Nephron progenitor cell (in vitro differentiated cells): ENCODE results near the gene RNF130.

ENCODE experiments used
- DNase-seq: peaks from one replicate; pipeline ENCODE4 v3.0.0; 2021
- H3K27ac Mint-ChIP-seq: 2 replicates; pipeline ENCODE4 v1.8.0; 2021; ENCODE audit warnings: mild to moderate bottlenecking, moderate library complexity, mixed read lengths
- H3K27me3 Mint-ChIP-seq: 2 replicates; pipeline ENCODE4 v1.8.0; 2021; ENCODE audit warnings: mild to moderate bottlenecking, low read depth, mixed read lengths; ENCODE audit not compliant: poor library complexity
- H3K36me3 Mint-ChIP-seq: 2 replicates; pipeline ENCODE4 v1.8.0; 2021; ENCODE audit warnings: low read depth, mixed read lengths
- H3K4me1 Mint-ChIP-seq: 2 replicates; pipeline ENCODE4 v1.8.0; 2021; ENCODE audit warnings: mixed read lengths
- H3K4me3 Mint-ChIP-seq: 2 replicates; pipeline ENCODE4 v1.8.0; 2021; ENCODE audit warnings: mild to moderate bottlenecking, moderate library complexity, mixed read lengths
- H3K9me3 Mint-ChIP-seq: 2 replicates; pipeline ENCODE4 v1.8.0; 2021; ENCODE audit warnings: mild to moderate bottlenecking, moderate library complexity, mixed read lengths
- TF ChIP-seq, protein P1 (sequence below): fragments of 200-600 bp; sonication (generic); IDR thresholded peaks from 2 replicates; pipeline ENCODE4 v1.5.0; 2021; ENCODE audit warnings: antibody characterized with exemption

The RNF130 gene

DNA sequence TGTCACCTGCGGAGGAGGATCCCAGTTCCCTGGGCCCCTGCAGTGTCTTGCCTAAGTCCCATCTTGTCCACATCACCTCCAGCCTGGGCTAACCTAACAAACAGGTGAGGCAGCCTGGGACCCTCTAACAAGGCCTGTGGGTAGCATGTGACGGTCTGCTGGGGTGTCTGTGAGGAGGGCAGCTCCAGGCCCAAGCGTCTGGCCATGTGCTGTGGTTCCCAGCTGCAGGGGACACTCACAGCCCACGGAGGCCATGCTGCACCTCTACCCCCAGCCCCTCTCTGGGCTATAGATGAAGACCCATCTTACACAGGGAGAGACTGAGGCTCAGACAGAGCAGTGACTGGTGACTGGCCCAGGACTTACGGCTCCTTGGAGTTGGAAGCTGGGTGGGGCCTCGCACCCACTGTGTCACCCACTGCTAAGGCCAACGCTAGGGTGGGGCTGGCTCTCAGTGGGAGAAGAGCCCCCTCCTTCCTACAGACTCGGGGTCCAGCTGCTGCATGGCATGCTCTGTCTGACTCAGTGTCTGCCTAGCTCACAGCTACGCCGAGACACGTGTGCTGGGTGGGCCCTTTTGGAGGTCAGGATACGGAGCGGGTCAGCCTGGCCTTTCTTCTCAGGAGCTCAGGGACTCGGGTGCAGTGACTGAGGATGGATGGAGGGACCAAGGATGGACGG is 40.8 kb upstream of the RNF130 start:
- Mint-ChIP-seq H3K36me3 (peaks cover 5% of the 10 kb centered on the region), H3K4me1 (peaks cover 21% of the 10 kb centered on the region), H3K9me3 (peaks cover 12% of the 10 kb centered on the region), H3K27ac (no peak overlapping the region), H3K4me3 (no peak overlapping the region), H3K27me3 (peaks cover 7% of the 10 kb centered on the region)
- TF ChIP-seq, protein P1, sequence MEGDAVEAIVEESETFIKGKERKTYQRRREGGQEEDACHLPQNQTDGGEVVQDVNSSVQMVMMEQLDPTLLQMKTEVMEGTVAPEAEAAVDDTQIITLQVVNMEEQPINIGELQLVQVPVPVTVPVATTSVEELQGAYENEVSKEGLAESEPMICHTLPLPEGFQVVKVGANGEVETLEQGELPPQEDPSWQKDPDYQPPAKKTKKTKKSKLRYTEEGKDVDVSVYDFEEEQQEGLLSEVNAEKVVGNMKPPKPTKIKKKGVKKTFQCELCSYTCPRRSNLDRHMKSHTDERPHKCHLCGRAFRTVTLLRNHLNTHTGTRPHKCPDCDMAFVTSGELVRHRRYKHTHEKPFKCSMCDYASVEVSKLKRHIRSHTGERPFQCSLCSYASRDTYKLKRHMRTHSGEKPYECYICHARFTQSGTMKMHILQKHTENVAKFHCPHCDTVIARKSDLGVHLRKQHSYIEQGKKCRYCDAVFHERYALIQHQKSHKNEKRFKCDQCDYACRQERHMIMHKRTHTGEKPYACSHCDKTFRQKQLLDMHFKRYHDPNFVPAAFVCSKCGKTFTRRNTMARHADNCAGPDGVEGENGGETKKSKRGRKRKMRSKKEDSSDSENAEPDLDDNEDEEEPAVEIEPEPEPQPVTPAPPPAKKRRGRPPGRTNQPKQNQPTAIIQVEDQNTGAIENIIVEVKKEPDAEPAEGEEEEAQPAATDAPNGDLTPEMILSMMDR = no peak
- DNase-seq = no peak

DNA sequence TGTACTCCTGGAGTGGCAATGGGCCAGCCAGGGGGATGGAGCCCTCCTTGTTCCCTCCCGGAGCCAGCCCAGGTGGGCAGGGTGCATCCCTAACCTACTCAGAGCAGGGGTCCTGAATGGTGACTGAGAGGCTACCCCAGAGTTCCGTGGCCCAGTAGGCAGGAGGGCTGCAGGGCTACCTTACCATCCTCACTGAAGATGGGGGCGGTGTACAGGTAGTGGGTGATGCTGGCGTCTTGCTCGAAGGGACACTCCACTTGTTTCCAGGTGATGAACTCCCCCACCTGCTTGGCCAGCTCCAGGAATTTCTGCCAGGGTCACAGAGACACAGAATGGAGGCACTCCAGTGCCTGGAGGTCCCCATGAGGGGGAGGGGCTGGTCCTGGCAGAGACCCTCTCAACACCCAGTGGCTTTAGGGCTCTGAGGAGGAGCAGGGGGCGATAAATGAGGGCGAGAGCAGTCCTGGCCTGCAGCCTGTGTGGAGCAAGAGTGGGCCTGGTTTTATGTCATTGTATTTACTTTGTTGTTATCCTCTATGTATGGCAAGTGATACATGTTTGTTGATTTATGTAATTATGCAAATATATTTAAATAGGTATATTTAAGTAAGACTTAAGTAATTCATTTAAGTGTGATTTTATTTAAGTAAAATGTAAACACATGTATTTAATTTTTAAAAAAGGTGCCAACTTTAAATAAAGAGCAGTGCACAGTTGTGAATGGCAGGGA is 39.9 kb upstream of the RNF130 start:
- H3K36me3 Mint-ChIP-seq = peaks cover 13% of the 10 kb centered on the region
- H3K4me1 Mint-ChIP-seq = peaks cover 15% of the 10 kb centered on the region
- no peak for DNase-seq
- peaks cover 10% of the 10 kb centered on the region for H3K27me3 Mint-ChIP-seq
- TF ChIP-seq, protein P1 = no peak
- no peak overlapping the region for H3K4me3 Mint-ChIP-seq
- H3K27ac Mint-ChIP-seq = no peak overlapping the region
- H3K9me3 Mint-ChIP-seq = peaks cover 21% of the 10 kb centered on the region

DNA sequence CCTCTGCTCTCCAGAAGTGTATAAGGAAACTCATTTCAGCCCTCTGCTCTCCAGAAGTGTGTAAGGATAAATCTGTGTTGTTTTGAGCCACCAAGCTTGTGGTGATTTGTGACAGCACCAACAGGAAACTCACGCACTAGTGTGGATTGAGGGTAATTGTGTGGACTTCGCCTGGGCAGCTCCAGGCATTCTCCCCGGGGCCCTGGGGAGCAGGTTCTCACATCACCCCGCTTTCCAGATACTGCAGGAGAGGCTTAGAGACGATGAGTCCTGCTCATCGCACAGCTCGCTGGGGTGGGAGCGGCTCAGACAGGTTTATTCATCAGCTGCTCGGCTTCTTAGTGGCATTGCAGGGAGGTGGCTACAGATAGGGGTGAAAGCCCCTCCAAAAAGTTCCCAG is 38.4 kb upstream of the RNF130 start:
- H3K27me3 Mint-ChIP-seq = peaks cover 14% of the 10 kb centered on the region
- H3K36me3 Mint-ChIP-seq = peaks cover 15% of the 10 kb centered on the region
- H3K4me1 Mint-ChIP-seq = peaks cover 5% of the 10 kb centered on the region
- H3K4me3 Mint-ChIP-seq = no peak overlapping the region
- H3K9me3 Mint-ChIP-seq = peaks cover 32% of the 10 kb centered on the region
- no peak overlapping the region for H3K27ac Mint-ChIP-seq
- TF ChIP-seq, protein P1 = no peak
- no peak for DNase-seq

DNA sequence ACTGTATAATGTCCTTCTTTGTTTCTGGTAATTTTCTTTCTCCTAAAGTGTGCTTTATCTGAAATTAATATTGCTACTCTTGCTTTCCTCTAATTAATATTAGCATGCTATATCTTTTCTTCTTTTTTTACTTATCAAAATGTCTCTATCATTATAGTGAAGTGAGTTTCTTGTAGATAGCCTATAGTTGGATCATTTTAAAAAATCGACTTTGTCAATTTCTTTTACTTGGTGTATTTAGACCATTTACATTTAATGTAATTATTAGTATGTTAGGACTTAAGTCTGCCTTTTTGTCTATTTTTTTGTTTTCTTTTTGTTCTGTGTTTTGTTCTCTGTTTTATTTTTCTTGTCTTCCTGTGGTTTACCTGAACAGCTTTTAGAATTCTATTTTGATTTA is 35.4 kb upstream of the RNF130 start:
- no peak for DNase-seq
- peaks cover 15% of the 10 kb centered on the region for H3K36me3 Mint-ChIP-seq
- no peak overlapping the region for H3K27ac Mint-ChIP-seq
- peaks cover 5% of the 10 kb centered on the region for H3K4me1 Mint-ChIP-seq
- TF ChIP-seq, protein P1 = no peak
- peaks cover 20% of the 10 kb centered on the region for H3K27me3 Mint-ChIP-seq
- no peak overlapping the region for H3K4me3 Mint-ChIP-seq
- H3K9me3 Mint-ChIP-seq = peaks cover 46% of the 10 kb centered on the region

DNA sequence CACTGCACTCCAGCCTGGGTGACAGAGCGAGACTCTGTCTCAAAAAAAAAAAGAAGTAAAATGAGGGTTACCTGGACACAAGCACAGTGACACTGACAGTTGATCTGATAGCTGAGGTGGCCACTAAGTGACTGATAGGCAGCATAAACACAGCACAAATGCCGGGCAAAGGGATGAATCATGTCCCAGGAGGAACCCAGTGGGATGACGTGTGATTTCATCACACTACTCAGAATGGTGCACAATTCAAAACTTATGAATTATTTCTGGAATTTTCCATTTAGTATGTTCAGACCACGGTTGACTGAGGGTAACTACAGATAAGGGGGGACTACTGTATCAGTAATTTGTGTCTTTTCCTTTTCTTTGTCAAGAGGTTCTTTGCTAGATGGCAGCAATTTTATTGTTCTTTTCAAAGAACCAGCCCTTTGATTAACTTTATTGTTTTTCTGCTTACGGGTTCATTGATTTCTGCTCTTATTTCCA is 34.3 kb upstream of the RNF130 start:
- peaks cover 20% of the 10 kb centered on the region for H3K27me3 Mint-ChIP-seq
- no peak overlapping the region for H3K4me3 Mint-ChIP-seq
- H3K9me3 Mint-ChIP-seq = peaks cover 46% of the 10 kb centered on the region
- TF ChIP-seq, protein P1 = no peak
- peaks cover 5% of the 10 kb centered on the region for H3K4me1 Mint-ChIP-seq
- H3K27ac Mint-ChIP-seq = no peak overlapping the region
- peaks cover 15% of the 10 kb centered on the region for H3K36me3 Mint-ChIP-seq
- no peak for DNase-seq
